Activated CD4-positive, alpha-beta T cell treated with anti-CD3 and anti-CD28 coated beads, Interleukin-2, amount 10 ng/mL, durations not matched to agents 7 days and 5 days (primary cell): ENCODE data around the gene ROBO1. TPM values are rescaled to one million over a fixed set of nuclear protein-coding genes. Genes with fewer than 3 reads are reported as not detected.

Experiments used
- CTCF ChIA-PET: fragments of 350-600 bp; sonication (Branson Sonifier 250); formaldehyde crosslinking; loops from one replicate; lab custom pipeline; 2021; ENCODE audit warnings: antibody characterized with exemption; lab: Charles Lee
- POLR2A ChIA-PET: fragments of 350-600 bp; sonication (Branson Sonifier 250); formaldehyde crosslinking; loops from one replicate; lab custom pipeline; 2021; ENCODE audit warnings: antibody characterized with exemption; lab: Charles Lee
- DNase-seq: peaks from one replicate; pipeline ENCODE4 v3.0.0-alpha.2; 2020
- H3K27ac Mint-ChIP-seq: one replicate; pipeline ENCODE4 v1.8.0; 2021; ENCODE audit warnings: mild to moderate bottlenecking, moderate library complexity, mixed read lengths
- H3K27me3 Mint-ChIP-seq: one replicate; pipeline ENCODE4 v1.8.0; 2021; ENCODE audit warnings: mixed read lengths
- H3K36me3 Mint-ChIP-seq: one replicate; pipeline ENCODE4 v1.8.0; 2021; ENCODE audit warnings: low read depth, mixed read lengths
- H3K4me1 Mint-ChIP-seq: one replicate; pipeline ENCODE4 v1.8.0; 2021; ENCODE audit warnings: mixed read lengths
- H3K4me3 Mint-ChIP-seq: one replicate; pipeline ENCODE4 v1.8.0; 2021; ENCODE audit warnings: mild to moderate bottlenecking, moderate library complexity, mixed read lengths
- H3K9me3 Mint-ChIP-seq: one replicate; pipeline ENCODE4 v1.8.0; 2021; ENCODE audit warnings: mixed read lengths
- total RNA-seq, 2 experiments: library from RNA; stranded (reverse); gene quantifications; one replicate each; pipeline ENCODE4 v1.2.3, GENCODE V29; 2021

Gene ROBO1
- total RNA-seq, 2 experiments from 2014 or later, result 0.55 to 0.62 TPM

- Mint-ChIP-seq H3K4me1 (no peaks in the 10 kb centered on the region), H3K27ac (no peak overlapping the region)
- CTCF ChIA-PET, result no interaction called here
Measured at GRCh38 chr3:78613421-78613879, 1154.3 kb downstream of the ROBO1 start.

DNA sequence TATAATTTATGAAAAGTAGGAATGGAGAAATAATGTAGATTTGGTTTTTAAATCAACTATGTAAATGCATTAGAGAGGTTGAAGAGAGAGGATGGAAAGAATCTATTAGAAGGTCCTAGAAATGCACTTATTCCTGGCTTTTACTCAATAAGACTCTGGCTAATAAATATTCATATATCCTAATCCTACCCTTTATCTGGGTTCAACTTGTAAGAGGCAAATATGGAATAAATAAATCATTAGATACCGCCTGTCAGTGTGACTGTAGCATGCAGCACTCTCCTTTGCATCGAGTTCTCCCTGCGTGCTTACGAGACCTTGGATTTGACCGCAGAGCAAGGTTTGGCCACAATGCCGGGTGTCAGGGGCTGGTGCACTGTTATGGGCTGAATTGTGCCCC lies 1156.5 kb downstream of the ROBO1 start:
- no peak overlapping the region for H3K4me3 Mint-ChIP-seq
- no peak overlapping the region for H3K27ac Mint-ChIP-seq
- no peaks in the 10 kb centered on the region for H3K36me3 Mint-ChIP-seq
- CTCF ChIA-PET, result no interaction called here
- no peaks in the 10 kb centered on the region for H3K4me1 Mint-ChIP-seq
- no peak for DNase-seq
- H3K27me3 Mint-ChIP-seq, result no peaks in the 10 kb centered on the region
- H3K9me3 Mint-ChIP-seq, result no peaks in the 10 kb centered on the region
- POLR2A ChIA-PET, result no interaction called here

More at GRCh38 chr3:78613421-78613879, 1154.3 kb downstream of the ROBO1 start:
- H3K9me3 Mint-ChIP-seq, result no peaks in the 10 kb centered on the region
- H3K27me3 Mint-ChIP-seq, result no peaks in the 10 kb centered on the region
- no peaks in the 10 kb centered on the region for H3K36me3 Mint-ChIP-seq
- no peak for DNase-seq
- POLR2A ChIA-PET, result no interaction called here
- no peak overlapping the region for H3K4me3 Mint-ChIP-seq

- Mint-ChIP-seq H3K4me3 (no peak overlapping the region), H3K9me3 (no peaks in the 10 kb centered on the region), H3K4me1 (no peaks in the 10 kb centered on the region), H3K27ac (no peak overlapping the region), H3K36me3 (no peaks in the 10 kb centered on the region), H3K27me3 (no peaks in the 10 kb centered on the region)
- POLR2A ChIA-PET, result no interaction called here
- no peak for DNase-seq
- CTCF ChIA-PET, result no interaction called here
Measured at GRCh38 chr3:78610462-78611125, 1157.2 kb downstream of the ROBO1 start.

- no peak for DNase-seq
- Mint-ChIP-seq H3K27ac (no peak overlapping the region), H3K4me1 (no peaks in the 10 kb centered on the region), H3K27me3 (no peaks in the 10 kb centered on the region), H3K36me3 (no peaks in the 10 kb centered on the region), H3K4me3 (no peak overlapping the region), H3K9me3 (no peaks in the 10 kb centered on the region)
- CTCF ChIA-PET, result no interaction called here
- POLR2A ChIA-PET, result no interaction called here
Measured at GRCh38 chr3:78606756-78607155, 1161.0 kb downstream of the ROBO1 start.

DNA sequence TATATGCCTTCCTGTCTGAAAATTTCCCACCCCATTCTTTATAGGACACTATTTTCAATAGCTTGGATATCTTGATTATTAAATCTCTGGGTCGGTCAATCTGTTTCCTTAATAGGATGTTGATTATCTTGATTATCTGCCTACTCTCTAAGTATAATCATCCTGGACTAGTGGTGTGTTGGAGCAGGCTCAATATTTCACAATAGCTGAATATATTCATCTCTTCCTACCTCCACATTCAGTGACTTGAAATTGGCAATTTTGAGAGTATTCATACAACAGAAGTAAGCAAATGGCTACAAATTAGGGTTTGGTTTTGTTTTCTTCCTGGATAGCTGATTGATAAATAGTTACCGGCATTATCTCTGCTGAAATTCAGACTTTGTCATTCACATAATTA lies 1162.6 kb downstream of the ROBO1 start:
- ChIA-PET CTCF (no interaction called here), POLR2A (no interaction called here)
- no peak for DNase-seq
- no peak overlapping the region for H3K27ac Mint-ChIP-seq
- H3K4me1 Mint-ChIP-seq, result no peaks in the 10 kb centered on the region
- H3K4me3 Mint-ChIP-seq, result no peak overlapping the region
- H3K27me3 Mint-ChIP-seq, result no peaks in the 10 kb centered on the region
- H3K36me3 Mint-ChIP-seq, result no peaks in the 10 kb centered on the region
- H3K9me3 Mint-ChIP-seq, result no peaks in the 10 kb centered on the region

- Mint-ChIP-seq H3K27me3 (no peaks in the 10 kb centered on the region), H3K4me1 (no peaks in the 10 kb centered on the region), H3K4me3 (no peak overlapping the region), H3K36me3 (no peaks in the 10 kb centered on the region), H3K9me3 (no peaks in the 10 kb centered on the region), H3K27ac (no peak overlapping the region)
- ChIA-PET CTCF (no interaction called here), POLR2A (no interaction called here)
- DNase-seq, result no peak
Measured at GRCh38 chr3:78604341-78604740, 1163.5 kb downstream of the ROBO1 start.

DNA sequence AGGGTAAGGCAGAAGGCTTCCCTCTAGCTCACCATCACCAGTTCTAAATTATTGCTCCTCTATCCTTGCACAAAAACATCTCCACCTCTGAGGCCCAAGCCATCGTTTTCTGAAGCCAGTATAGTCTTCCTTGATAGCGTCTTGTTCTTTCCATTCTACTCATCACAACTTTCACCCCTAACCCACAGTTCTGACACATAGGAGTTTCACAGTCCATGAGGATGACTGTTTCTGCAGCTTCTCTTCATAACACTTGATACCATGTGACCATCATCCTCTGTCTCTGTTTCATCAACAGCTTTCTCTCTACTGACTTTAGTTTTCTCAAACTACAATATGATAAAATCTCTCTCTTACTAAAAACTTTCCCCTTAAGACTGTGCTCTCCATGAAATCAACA lies 1166.5 kb downstream of the ROBO1 start:
- POLR2A ChIA-PET, result no interaction called here
- no peak overlapping the region for H3K4me3 Mint-ChIP-seq
- no peak for DNase-seq
- no peak overlapping the region for H3K27ac Mint-ChIP-seq
- no peaks in the 10 kb centered on the region for H3K27me3 Mint-ChIP-seq
- no peaks in the 10 kb centered on the region for H3K36me3 Mint-ChIP-seq
- CTCF ChIA-PET, result no interaction called here
- H3K4me1 Mint-ChIP-seq, result no peaks in the 10 kb centered on the region
- H3K9me3 Mint-ChIP-seq, result no peaks in the 10 kb centered on the region

- H3K27me3 Mint-ChIP-seq, result no peaks in the 10 kb centered on the region
- CTCF ChIA-PET, result no interaction called here
- DNase-seq, result no peak
- H3K27ac Mint-ChIP-seq, result no peak overlapping the region
- H3K9me3 Mint-ChIP-seq, result peaks cover 6% of the 10 kb centered on the region
- no peaks in the 10 kb centered on the region for H3K36me3 Mint-ChIP-seq
- POLR2A ChIA-PET, result no interaction called here
- no peak overlapping the region for H3K4me3 Mint-ChIP-seq
- no peaks in the 10 kb centered on the region for H3K4me1 Mint-ChIP-seq
Measured at GRCh38 chr3:78589778-78590177, 1178.0 kb downstream of the ROBO1 start.

- CTCF ChIA-PET, result no interaction called here
- no peaks in the 10 kb centered on the region for H3K36me3 Mint-ChIP-seq
- POLR2A ChIA-PET, result no interaction called here
- peaks cover 7% of the 10 kb centered on the region for H3K9me3 Mint-ChIP-seq
- DNase-seq, result no peak
- no peak overlapping the region for H3K4me3 Mint-ChIP-seq
- no peaks in the 10 kb centered on the region for H3K27me3 Mint-ChIP-seq
- H3K27ac Mint-ChIP-seq, result no peak overlapping the region
- no peaks in the 10 kb centered on the region for H3K4me1 Mint-ChIP-seq
Measured at GRCh38 chr3:78588906-78589621, 1178.7 kb downstream of the ROBO1 start.

GRCh38 chr3:78580681-78581080 lies 1187.1 kb downstream of the ROBO1 start:
- CTCF ChIA-PET, result no interaction called here
- H3K4me1 Mint-ChIP-seq, result no peaks in the 10 kb centered on the region
- no peak overlapping the region for H3K27ac Mint-ChIP-seq
- no peaks in the 10 kb centered on the region for H3K27me3 Mint-ChIP-seq
- H3K36me3 Mint-ChIP-seq, result no peaks in the 10 kb centered on the region
- H3K9me3 Mint-ChIP-seq, result peaks cover 6% of the 10 kb centered on the region
- POLR2A ChIA-PET, result no interaction called here
- H3K4me3 Mint-ChIP-seq, result no peak overlapping the region
- no peak for DNase-seq

DNA sequence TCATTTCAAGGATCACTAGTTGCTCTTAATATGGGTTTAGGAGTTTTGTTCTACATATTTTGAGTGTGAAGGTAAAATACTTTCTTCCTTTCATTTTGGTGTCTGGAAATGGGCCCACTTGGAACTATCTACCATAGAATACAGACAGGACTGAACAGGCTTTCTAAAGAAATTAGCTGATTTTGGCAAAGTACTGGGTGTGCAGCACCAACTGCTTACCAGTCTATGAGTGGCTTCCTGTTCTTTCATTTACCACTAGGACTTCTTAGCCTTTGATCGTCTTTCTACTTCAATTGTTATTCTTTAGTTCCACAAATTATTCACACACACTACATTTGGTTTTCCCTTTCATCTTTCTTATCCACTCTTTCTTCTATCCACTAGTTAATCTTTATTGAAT lies 1196.3 kb downstream of the ROBO1 start:
- CTCF ChIA-PET, result no interaction called here
- Mint-ChIP-seq H3K4me3 (no peak overlapping the region), H3K36me3 (no peaks in the 10 kb centered on the region), H3K4me1 (no peaks in the 10 kb centered on the region), H3K9me3 (no peaks in the 10 kb centered on the region), H3K27me3 (no peaks in the 10 kb centered on the region), H3K27ac (no peak overlapping the region)
- POLR2A ChIA-PET, result no interaction called here
- DNase-seq, result no peak

GRCh38 chr3:78570496-78570895 lies 1197.3 kb downstream of the ROBO1 start:
- no peaks in the 10 kb centered on the region for H3K27me3 Mint-ChIP-seq
- H3K36me3 Mint-ChIP-seq, result no peaks in the 10 kb centered on the region
- no peaks in the 10 kb centered on the region for H3K4me1 Mint-ChIP-seq
- CTCF ChIA-PET, result no interaction called here
- H3K4me3 Mint-ChIP-seq, result no peak overlapping the region
- no peak overlapping the region for H3K27ac Mint-ChIP-seq
- no peaks in the 10 kb centered on the region for H3K9me3 Mint-ChIP-seq
- POLR2A ChIA-PET, result no interaction called here
- no peak for DNase-seq

- no peak for DNase-seq
- ChIA-PET CTCF (no interaction called here), POLR2A (no interaction called here)
- Mint-ChIP-seq H3K27me3 (no peaks in the 10 kb centered on the region), H3K4me3 (no peak overlapping the region), H3K4me1 (no peaks in the 10 kb centered on the region), H3K27ac (no peak overlapping the region), H3K36me3 (no peaks in the 10 kb centered on the region), H3K9me3 (no peaks in the 10 kb centered on the region)
Measured at GRCh38 chr3:78569804-78570203, 1198.0 kb downstream of the ROBO1 start.

DNA sequence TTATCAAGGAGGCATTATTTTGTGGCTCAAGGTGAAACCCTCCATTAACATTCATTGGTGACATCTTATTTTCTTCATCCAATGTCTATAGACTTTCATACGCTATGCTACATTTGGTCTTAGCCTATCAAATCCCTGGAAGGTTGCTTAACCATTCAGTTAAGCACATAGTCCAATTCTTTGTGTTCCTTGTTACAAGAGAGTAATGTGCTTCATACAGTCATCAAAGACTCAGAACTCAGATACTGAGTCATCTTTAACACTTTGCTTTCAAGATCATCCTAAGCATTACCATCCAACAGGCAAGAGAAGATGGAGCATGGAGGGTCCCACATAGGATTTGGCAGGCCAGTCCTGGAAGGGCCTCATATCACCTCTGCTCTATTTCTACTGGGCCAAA lies 1202.1 kb downstream of the ROBO1 start:
- ChIA-PET CTCF (no interaction called here), POLR2A (no interaction called here)
- Mint-ChIP-seq H3K36me3 (no peaks in the 10 kb centered on the region), H3K27ac (no peak overlapping the region), H3K27me3 (no peaks in the 10 kb centered on the region), H3K4me3 (no peak overlapping the region), H3K9me3 (no peaks in the 10 kb centered on the region), H3K4me1 (no peaks in the 10 kb centered on the region)
- no peak for DNase-seq
